C4-2B (cell line): ENCODE data around the gene FLYWCH1.

Source experiments
- CTCF ChIP-seq: fragments of 450-650 bp; conservative IDR thresholded peaks from 2 replicates; pipeline ENCODE4 v1.5.1; 2017; ENCODE audit warnings: mild to moderate bottlenecking
- ZFX ChIP-seq: fragments of 450-650 bp; IDR thresholded peaks from 2 replicates; pipeline ENCODE4 v1.6.1; 2017

DNA sequence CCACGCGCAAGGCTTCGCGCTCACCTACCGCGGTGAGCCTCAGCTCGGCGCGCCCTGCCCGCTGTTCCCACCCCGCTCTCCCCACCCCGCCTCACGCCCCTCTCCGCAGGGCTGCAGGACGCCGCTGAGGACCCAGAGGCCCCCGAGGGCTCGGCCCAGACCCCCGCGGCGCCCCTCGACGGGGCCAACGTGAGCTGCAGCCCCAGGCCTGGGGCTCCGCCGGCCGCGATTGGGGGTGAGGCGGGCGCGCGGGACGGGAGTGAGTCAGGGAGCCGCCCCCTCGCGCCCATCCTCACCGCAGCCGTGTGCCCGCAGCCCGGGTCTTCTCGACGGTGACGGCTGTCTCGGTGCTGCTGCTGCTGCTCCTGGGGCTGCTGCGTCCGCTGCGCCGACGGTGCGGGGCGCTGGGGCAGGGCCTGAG is 55.5 kb downstream of the FLYWCH1 start:
- TF ChIP-seq CTCF, result peak; percentile 25
- TF ChIP-seq ZFX, result no peak
